ENCODE measurements around the gene CCDC9.

DNA sequence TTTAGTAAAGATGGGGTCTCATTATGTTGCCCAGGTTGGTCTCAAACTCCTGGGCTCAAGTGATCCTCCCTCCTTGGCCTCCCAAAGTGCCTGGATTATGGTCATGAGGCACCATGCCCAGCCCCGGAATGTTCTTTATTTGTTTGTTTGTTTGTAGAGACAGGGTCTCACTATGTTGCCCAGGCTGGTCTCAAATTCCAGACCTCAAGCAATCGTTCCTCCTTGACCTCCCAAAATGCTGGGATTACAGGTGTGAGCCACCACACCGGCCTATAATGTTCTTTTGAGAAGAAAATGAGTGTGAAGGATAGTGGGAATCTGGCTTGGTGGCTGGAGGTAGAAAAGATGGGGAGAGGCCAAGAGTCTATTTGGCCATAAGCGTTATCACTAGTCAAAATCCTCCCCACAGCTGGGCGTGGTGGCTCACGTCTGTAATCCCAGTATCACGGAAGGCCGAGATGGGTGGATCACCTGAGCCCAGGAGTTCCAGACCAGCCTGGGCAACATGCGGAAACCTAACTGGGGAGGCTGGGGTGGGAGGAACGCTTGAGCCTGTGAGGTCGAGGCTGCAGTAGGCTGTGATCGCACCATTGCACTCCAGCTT, 20.2 kb upstream of the CCDC9 start:
- TF ChIP-seq, protein P1, sequence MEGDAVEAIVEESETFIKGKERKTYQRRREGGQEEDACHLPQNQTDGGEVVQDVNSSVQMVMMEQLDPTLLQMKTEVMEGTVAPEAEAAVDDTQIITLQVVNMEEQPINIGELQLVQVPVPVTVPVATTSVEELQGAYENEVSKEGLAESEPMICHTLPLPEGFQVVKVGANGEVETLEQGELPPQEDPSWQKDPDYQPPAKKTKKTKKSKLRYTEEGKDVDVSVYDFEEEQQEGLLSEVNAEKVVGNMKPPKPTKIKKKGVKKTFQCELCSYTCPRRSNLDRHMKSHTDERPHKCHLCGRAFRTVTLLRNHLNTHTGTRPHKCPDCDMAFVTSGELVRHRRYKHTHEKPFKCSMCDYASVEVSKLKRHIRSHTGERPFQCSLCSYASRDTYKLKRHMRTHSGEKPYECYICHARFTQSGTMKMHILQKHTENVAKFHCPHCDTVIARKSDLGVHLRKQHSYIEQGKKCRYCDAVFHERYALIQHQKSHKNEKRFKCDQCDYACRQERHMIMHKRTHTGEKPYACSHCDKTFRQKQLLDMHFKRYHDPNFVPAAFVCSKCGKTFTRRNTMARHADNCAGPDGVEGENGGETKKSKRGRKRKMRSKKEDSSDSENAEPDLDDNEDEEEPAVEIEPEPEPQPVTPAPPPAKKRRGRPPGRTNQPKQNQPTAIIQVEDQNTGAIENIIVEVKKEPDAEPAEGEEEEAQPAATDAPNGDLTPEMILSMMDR (IDR thresholded peaks at IDR 0.05; ENCODE audit: low read depth, low read length, missing input control): no peak
- TF ChIP-seq RXRA (IDR thresholded peaks at IDR 0.05): no peak
